SH-SY5Y (cell line): Measurements from ENCODE around the gene RETN.

Experiments
- GATA2 ChIP-seq: IDR thresholded peaks from 2 replicates; pipeline ENCODE4 v1.6.1; 2011; ENCODE audit warnings: mild to moderate bottlenecking, low read depth, low read length
- GATA3 ChIP-seq: IDR thresholded peaks from 2 replicates; pipeline ENCODE4 v1.6.1; 2011; ENCODE audit warnings: low read depth, mild to moderate bottlenecking, low read length, moderate library complexity

DNA sequence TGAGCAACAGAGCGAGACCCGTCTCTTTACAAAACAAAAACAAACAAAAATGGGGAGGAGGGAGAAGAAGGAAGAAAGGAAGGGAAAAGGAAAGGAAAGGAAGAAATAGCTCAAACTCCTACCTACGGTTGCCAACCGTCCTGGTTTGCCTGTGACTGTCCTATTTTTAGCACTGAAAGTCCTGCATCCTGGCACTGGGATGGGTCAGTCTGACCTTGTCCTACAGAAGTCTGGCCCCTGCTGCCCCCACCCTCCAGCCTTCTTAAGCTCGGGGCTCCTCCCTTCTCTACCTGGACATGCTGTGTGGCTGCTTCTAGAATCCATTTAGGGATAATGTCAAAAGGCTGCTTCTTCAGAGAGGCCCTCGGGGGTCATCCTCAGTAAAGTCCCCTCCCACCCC, 33.2 kb upstream of the RETN start:
- TF ChIP-seq GATA2 (no peak), GATA3 (no peak)
